IPS-15b (cell line): ENCODE results near the gene ELF5.

Experiments used
- H3K27me3 ChIP-seq: one replicate; pipeline ENCODE4 v1.6.1; 2013; ENCODE audit warnings: low read length; ENCODE audit not compliant: control insufficient read depth, insufficient read depth
- H3K36me3 ChIP-seq: one replicate; pipeline ENCODE4 v1.6.1; 2013; ENCODE audit warnings: low read length; ENCODE audit not compliant: control insufficient read depth, insufficient read depth
- H3K4me1 ChIP-seq: one replicate; pipeline ENCODE4 v1.6.1; 2013; ENCODE audit warnings: mild to moderate bottlenecking, low read length; ENCODE audit not compliant: control insufficient read depth, insufficient read depth
- H3K4me3 ChIP-seq: one replicate; pipeline ENCODE4 v1.5.1; 2013; ENCODE audit warnings: low read depth, low read length
- H3K9ac ChIP-seq: one replicate; pipeline ENCODE4 v1.6.1; 2013; ENCODE audit warnings: low read depth, mild to moderate bottlenecking, low read length
- H3K9me3 ChIP-seq: one replicate; pipeline ENCODE4 v1.6.1; 2013; ENCODE audit warnings: mild to moderate bottlenecking, low read length; ENCODE audit not compliant: control insufficient read depth, insufficient read depth

The ELF5 gene

GRCh38 chr11:34502949-34503348, 10.6 kb downstream of the ELF5 start:
- no peaks in the 10 kb centered on the region for H3K4me1 ChIP-seq
- H3K9ac ChIP-seq: no peak overlapping the region
- no peaks in the 10 kb centered on the region for H3K9me3 ChIP-seq

GRCh38 chr11:34501949-34502348, 11.6 kb downstream of the ELF5 start:
- Histone ChIP-seq H3K4me3 (no peak overlapping the region), H3K27me3 (no peaks in the 10 kb centered on the region), H3K9ac (no peak overlapping the region), H3K9me3 (no peaks in the 10 kb centered on the region), H3K36me3 (no peaks in the 10 kb centered on the region), H3K4me1 (no peaks in the 10 kb centered on the region)

More at GRCh38 chr11:34502949-34503348, 10.6 kb downstream of the ELF5 start:
- Histone ChIP-seq H3K36me3 (no peaks in the 10 kb centered on the region), H3K4me3 (no peak overlapping the region), H3K27me3 (no peaks in the 10 kb centered on the region)

GRCh38 chr11:34501500-34501899, 12.1 kb downstream of the ELF5 start:
- no peaks in the 10 kb centered on the region for H3K9me3 ChIP-seq
- no peaks in the 10 kb centered on the region for H3K36me3 ChIP-seq
- H3K27me3 ChIP-seq: no peaks in the 10 kb centered on the region
- H3K4me3 ChIP-seq: no peak overlapping the region
- no peak overlapping the region for H3K9ac ChIP-seq
- no peaks in the 10 kb centered on the region for H3K4me1 ChIP-seq

- H3K9me3 ChIP-seq: no peaks in the 10 kb centered on the region
- H3K4me3 ChIP-seq: no peak overlapping the region
- no peak overlapping the region for H3K9ac ChIP-seq
- H3K36me3 ChIP-seq: no peaks in the 10 kb centered on the region
- H3K27me3 ChIP-seq: no peaks in the 10 kb centered on the region
- H3K4me1 ChIP-seq: no peaks in the 10 kb centered on the region
Observed at GRCh38 chr11:34499719-34500500, 13.7 kb downstream of the ELF5 start.

- Histone ChIP-seq H3K9me3 (no peaks in the 10 kb centered on the region), H3K4me1 (no peaks in the 10 kb centered on the region), H3K36me3 (no peaks in the 10 kb centered on the region), H3K4me3 (no peak overlapping the region), H3K27me3 (no peaks in the 10 kb centered on the region), H3K9ac (no peak overlapping the region)
Observed at GRCh38 chr11:34495724-34496377, 17.7 kb downstream of the ELF5 start.

- no peaks in the 10 kb centered on the region for H3K4me1 ChIP-seq
- no peaks in the 10 kb centered on the region for H3K27me3 ChIP-seq
- no peak overlapping the region for H3K4me3 ChIP-seq
Observed at GRCh38 chr11:34495239-34495723, 18.3 kb downstream of the ELF5 start.

GRCh38 chr11:34493926-34494595, 19.5 kb downstream of the ELF5 start:
- H3K4me1 ChIP-seq: no peaks in the 10 kb centered on the region
- H3K27me3 ChIP-seq: no peaks in the 10 kb centered on the region
- H3K36me3 ChIP-seq: no peaks in the 10 kb centered on the region
- H3K4me3 ChIP-seq: no peak overlapping the region
- no peak overlapping the region for H3K9ac ChIP-seq
- no peaks in the 10 kb centered on the region for H3K9me3 ChIP-seq

More at GRCh38 chr11:34495239-34495723, 18.3 kb downstream of the ELF5 start:
- Histone ChIP-seq H3K9ac (no peak overlapping the region), H3K9me3 (no peaks in the 10 kb centered on the region), H3K36me3 (no peaks in the 10 kb centered on the region)

- Histone ChIP-seq H3K9me3 (no peaks in the 10 kb centered on the region), H3K36me3 (no peaks in the 10 kb centered on the region), H3K9ac (no peak overlapping the region), H3K4me3 (no peak overlapping the region), H3K27me3 (no peaks in the 10 kb centered on the region), H3K4me1 (no peaks in the 10 kb centered on the region)
Observed at GRCh38 chr11:34493468-34493867, 20.1 kb downstream of the ELF5 start.

GRCh38 chr11:34492806-34493414, 20.7 kb downstream of the ELF5 start:
- Histone ChIP-seq H3K9ac (no peak overlapping the region), H3K4me3 (no peak overlapping the region), H3K27me3 (no peaks in the 10 kb centered on the region), H3K4me1 (no peaks in the 10 kb centered on the region), H3K36me3 (no peaks in the 10 kb centered on the region), H3K9me3 (no peaks in the 10 kb centered on the region)

GRCh38 chr11:34490304-34490703, 23.3 kb downstream of the ELF5 start:
- Histone ChIP-seq H3K4me1 (no peaks in the 10 kb centered on the region), H3K27me3 (no peaks in the 10 kb centered on the region), H3K9ac (no peak overlapping the region)

GRCh38 chr11:34488855-34489557, 24.6 kb downstream of the ELF5 start:
- Histone ChIP-seq H3K27me3 (no peaks in the 10 kb centered on the region), H3K36me3 (no peaks in the 10 kb centered on the region), H3K9ac (no peak overlapping the region), H3K4me1 (no peaks in the 10 kb centered on the region), H3K4me3 (no peak overlapping the region), H3K9me3 (no peaks in the 10 kb centered on the region)

More at GRCh38 chr11:34490304-34490703, 23.3 kb downstream of the ELF5 start:
- no peaks in the 10 kb centered on the region for H3K36me3 ChIP-seq
- no peaks in the 10 kb centered on the region for H3K9me3 ChIP-seq
- H3K4me3 ChIP-seq: no peak overlapping the region
